GM19193 (cell line): Measurements from ENCODE around the gene NUDT5.

ENCODE experiments used
- POLR2A ChIP-seq: IDR thresholded peaks from 4 replicates; pipeline ENCODE4 v1.6.1; 2011; ENCODE audit not compliant: insufficient read depth, insufficient read length; ENCODE audit errors: extremely low read depth

Gene NUDT5

DNA sequence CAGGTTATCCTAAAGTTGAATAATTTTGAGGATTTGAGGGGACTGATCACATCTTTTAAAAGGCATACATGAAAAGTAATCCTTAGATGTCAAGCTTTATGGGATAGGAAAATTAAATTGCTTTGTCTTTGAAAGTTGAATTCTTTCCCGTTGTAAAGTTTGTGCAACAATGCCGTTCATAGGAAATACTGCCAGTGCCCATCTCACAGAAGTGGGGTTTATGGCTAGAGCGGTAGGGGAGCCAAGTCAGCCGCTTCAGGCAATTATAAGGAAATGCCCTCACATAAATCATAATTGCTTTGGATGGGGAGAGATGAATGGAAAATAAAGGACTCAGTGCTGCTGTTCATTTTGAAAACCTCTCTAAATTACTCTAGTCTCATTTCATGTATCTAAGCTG, 18.4 kb upstream of the NUDT5 start:
- no peak for TF ChIP-seq POLR2A

DNA sequence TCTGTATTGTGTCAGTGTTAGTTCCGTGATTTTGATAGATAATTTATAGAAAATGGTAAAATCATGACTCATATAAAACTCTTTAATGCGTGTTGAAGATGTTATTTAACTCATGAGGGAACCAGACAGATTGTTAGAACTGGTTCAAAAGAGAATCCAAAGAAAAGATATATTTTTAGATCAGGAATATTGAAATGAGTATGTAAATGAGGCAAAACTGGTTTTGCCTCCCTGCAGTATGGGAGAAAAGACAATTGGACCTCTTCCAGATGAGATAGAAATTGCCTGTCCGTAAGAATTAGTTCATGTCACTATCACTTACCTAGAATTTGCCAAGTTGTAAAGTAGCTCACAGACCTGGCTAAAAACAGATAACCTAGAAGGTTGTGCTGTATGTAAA, 17.9 kb upstream of the NUDT5 start:
- no peak for TF ChIP-seq POLR2A

DNA sequence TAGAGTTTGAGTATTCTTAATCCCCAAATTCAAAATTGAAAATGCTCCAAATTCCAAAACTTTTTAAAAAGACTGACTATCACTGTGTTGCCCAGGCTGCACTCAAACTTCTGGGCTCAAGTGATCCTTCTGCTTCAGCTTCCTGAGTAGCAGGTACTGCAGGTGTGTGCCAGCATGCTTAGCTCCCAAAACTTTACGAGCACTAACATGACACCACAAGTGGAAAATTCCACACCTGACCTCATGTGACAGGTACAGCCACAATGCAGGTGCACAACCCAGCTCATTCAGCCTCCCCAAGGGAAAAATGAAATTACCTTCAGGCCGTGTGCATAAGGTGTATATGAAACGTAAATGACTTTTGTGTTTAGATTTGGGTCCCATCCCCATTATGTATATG, 16.8 kb upstream of the NUDT5 start:
- TF ChIP-seq POLR2A: no peak

DNA sequence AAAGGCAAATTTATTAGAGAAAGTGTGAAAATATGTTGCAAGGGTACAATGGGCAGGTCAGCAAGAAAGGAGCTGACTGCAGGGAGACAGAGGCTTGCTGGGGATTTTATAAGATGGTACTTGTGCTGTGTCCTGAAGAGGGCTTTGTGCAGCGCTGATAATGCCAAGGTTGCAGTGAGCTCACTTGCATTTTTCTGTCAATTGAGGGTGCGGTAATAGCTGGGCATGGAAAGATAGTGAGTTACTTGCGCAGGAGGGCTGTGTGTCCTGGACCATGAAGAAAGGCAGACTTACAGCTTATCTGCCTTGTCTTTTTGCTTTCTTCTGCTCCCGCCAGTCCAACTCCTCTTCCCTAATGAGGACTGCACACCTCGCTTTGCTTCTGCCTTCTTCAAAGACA, 12.8 kb upstream of the NUDT5 start:
- no peak for TF ChIP-seq POLR2A

DNA sequence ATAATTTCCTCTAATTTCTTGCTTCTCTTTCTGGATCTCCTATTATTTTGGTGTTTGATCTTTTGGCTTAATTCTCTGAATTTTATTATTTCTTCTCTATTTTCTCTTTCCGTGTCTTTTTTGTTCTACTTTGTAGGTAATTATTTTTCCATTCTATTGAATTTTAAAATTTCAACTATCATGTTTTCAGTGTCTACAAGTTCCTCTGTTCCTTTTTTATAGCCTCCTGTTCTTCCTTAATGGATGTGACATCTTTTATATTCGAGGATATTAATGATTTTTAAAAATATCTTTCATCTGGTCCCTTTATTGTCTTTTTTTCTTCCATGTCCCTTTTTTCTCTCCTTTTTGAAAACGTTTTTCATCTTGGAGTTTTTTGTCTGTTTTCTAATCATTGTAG, 11.4 kb upstream of the NUDT5 start:
- no peak for TF ChIP-seq POLR2A

DNA sequence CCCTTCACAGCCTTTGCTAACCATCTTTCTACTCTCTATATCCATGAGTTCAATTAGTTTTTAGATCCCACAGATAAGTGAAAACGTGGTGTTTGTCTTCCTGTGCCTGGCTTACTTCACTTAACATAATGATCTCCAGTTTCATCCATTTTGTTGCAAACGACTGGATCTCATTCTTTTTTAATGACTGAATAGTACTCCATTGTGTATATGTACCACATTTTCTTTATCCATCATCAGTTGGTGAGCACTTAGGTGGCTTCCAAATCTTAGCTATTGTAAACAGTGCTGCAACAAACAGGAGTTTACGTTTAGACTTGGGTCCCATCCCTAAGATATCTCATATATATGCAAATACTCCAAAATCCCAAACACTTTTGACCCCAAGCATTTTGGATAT, 9.4 kb upstream of the NUDT5 start:
- TF ChIP-seq POLR2A: no peak

DNA sequence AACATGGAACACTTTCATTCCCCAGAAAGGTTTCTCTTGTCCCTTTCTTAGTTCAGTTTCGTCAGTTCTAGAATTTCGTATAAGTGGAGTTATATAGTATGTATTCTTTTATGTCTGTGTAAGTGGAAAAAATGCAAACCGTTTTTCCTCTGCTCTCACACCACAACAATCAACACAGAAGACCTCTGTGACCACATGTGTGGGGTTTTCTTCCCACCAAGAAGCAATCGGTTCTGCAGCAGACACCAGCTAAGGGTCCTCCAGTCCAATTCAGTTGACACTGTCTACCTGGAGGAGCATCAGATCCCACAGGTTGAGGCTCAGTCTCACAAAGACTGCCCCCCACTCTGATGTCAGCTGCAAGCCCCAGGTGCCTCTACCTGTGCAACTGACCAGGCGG, 6.5 kb upstream of the NUDT5 start:
- TF ChIP-seq POLR2A: no peak

DNA sequence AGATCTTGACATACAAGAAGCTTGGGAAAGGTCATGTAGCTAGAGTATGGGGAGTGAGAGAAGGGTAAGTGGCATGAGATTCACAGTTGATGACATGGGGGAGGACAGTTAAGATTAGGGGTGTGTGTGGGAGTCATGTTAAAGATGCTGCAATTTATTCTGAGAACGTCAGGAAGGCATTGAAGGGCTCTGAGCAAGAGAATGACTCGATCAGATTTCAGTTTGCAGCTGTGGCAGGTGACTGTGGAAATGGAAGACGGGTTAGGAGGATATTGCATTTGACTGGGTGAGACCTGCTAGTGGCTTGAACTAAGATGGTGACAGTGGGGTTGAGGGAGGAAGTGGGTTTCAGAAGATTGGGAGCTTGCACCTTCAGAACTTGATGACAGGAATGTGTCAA, 5.9 kb upstream of the NUDT5 start:
- TF ChIP-seq POLR2A: no peak

DNA sequence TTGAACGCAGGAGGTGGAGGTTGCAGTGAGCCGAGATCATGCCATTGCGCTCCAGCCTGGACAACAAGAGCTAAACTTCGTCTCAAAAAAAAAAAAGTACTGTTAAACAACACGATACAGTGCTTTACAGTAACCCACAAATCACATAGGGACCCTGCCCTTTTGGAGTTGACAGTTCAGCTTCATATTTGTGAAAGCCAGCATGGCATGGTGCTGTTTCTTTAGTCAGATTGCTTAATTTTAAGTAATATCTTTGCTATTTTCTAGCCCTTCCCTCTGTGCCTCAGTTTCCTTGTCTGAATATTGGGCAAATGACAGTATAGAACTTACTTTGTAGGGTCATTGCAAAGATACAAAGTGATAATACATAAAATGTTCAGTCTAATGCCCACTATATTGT, 5.2 kb upstream of the NUDT5 start:
- TF ChIP-seq POLR2A: no peak

DNA sequence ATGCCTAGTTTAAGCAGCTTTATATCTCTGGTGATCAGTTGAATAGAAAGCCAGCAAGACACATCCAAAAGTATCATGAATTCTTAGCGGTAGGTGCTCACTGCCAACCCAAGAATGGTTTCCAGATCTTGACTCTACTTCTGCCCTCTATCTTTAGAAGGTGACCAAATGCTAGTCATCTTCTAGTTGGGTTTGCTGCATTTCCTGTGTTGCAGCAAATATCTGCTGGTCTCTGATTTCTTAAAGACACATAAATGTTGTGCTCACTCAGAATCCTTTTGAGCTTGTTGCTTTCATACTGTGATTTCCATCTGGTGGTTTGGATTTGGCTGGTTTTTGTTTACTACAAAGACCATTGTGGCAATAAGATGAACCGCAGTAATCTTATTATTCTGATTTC, 2.5 kb upstream of the NUDT5 start:
- no peak for TF ChIP-seq POLR2A

DNA sequence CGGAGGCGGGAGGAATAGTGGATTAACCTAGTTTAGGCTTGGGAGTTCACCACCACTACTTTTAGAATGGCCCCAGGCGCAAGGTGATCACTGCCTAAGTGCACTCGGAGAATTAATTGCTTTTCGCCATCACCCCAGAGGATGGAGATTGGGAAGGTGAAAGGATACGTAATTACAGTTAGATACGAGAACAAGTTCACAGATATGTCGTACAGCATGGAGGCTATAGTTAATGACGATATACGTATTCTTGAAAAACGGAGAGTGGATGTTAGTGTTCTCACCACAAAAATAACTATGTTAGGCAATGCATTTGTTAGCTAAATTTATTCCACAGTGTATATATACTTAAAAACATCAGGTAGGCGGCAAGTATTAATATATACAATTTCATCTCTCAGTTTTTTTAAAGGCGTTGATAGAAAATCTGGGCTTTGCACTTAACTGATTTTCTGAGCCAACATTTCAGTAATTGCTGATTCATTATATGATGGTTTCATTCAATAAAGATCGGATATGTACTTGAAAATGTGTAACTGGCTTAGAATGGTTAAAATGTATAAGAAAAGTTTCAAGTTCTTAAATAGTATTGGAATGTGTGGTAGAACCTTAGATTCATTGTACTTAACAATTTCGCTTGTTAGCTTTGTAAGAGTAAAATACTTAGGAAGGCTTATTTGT, 980 bp upstream of the NUDT5 start:
- TF ChIP-seq POLR2A: no peak

DNA sequence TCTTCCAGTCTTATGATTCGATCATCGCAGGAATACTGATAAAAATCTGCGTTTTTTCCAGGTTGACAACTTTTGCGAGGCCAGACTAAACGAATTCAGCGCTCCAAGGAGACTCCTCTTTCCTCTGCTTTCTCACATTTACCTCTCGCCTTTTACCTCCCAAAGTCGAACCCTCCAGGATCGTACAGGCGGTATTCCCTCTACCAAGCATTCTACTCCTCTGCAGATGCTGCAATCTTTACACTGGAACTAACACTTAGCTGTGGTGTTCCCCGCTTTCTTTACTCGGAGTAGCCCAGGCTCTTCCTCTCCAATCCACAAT, 449 bp downstream of the NUDT5 start:
- no peak for TF ChIP-seq POLR2A

DNA sequence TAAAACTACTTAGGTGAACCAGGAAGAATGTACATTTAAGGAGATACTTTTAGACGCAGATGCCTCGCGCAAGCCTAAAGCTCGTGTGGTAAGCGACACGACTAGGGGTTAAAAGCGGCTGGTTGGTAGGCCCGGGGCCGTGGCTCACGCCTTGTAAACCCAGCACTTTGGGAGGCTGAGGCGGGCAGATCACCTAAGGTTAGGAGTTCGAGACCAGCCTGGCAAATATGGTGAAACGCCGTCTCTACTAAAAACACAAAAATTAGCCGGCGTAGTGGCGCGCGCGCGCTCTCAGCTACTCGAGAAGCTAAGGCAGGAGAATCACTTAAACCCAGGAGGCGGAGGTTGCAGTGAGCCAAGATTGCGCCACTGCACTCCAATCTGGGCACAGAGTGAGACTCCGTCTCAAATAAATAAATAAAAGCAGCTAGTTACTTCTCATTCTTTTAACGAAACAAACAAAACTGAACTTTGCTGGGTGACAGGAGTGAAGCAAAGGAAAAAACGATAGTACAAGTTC, 879 bp downstream of the NUDT5 start:
- TF ChIP-seq POLR2A: peak; percentile 15

DNA sequence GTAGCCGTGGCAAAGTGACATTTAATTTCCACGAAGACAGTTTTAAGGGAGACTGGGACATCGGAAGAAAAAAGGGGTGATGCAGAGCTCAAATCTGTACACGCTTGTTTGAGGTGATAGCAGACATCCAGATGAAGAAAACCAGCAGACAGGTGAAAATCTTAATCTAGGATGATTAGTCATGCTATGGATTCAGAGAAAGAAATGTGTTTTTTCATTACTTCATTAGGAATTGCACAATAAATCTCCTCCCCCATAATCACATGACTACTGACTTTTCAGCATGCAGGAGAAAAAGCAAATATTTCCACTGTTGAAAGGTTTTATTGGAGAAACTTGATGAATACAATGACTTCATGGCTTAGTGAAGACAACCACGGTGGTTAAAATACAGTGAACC, 2.5 kb downstream of the NUDT5 start:
- TF ChIP-seq POLR2A: no peak

DNA sequence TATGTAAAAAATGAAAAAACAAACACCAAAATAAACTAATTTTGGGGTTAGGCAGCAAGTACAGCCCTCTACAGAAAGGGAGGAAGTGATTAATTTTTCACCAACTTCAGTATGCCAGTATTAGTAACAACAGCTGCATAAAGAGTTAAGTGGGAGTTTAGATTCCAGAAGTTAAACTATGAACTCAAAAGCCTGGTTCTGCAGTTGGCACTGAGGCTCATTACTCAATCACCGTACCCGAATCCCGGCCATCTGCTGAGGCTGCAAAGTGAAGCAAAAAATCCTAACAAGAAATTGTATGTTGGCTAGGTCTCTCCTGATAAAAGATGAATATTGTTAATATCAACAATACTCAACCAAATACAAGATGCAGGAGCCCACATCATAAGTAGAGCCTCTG, 4.0 kb downstream of the NUDT5 start:
- no peak for TF ChIP-seq POLR2A

DNA sequence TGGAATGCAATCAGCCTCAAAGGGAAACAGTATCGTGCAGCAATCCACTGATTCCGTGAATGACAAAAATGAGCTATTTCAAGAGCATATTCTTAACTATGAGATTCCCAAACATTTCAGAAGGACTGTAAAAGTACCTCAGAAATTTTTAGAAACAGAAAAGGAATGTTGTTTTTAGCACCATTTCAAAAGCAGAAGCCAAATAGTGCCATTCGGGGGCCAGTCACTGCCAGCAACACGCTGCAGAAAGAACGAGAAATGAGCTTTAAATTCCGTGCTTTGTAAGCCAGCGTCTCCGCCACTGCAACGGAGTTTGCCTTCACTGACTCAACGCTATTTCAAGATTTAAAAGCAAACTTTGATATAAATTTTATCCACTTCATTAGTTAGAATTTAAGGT, 6.3 kb downstream of the NUDT5 start:
- TF ChIP-seq POLR2A: no peak

DNA sequence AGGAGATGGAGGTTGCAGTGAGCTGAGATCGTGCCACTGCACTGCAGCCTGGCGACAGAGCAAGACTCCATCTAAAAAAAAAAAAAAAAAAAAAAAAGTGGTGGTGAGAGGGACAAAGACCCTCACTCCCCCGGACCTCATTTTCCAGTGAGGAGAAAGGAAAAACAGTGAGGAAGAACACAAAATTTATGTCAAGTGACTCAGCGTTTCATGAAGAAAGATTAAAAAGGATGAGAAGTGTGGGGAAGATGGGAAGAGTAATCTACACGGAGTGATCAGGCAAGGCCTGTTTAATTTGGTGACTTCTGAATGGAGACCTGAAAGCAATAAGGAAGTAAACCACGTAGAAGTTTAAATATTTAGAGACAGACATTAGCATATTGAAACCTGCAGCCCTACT, 7.0 kb downstream of the NUDT5 start:
- no peak for TF ChIP-seq POLR2A
